ENCODE measurements around the gene MX2.
"Not testable (repeated sequence)": the region's sequence is repeated elsewhere in the genome, so short reads cannot be mapped to it uniquely, and the experiment has no call there.

DNA sequence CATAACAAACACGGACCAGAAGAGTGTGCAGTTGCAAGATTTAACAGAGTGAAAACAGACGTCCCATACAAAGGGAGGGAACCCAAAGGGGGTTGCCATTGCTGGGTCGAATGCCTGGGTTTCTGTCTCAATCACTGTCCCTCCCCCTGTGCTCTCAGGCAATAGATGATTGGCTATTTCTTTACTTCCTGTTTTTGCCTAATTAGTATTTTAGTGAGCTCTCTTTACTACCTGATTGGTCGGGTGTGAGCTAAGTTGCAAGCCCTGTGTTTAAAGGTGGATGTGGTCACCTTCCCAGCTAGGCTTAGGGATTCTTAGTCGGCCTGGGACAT lies 61.4 kb downstream of the MX2 start:
- TF ChIP-seq, protein P1, sequence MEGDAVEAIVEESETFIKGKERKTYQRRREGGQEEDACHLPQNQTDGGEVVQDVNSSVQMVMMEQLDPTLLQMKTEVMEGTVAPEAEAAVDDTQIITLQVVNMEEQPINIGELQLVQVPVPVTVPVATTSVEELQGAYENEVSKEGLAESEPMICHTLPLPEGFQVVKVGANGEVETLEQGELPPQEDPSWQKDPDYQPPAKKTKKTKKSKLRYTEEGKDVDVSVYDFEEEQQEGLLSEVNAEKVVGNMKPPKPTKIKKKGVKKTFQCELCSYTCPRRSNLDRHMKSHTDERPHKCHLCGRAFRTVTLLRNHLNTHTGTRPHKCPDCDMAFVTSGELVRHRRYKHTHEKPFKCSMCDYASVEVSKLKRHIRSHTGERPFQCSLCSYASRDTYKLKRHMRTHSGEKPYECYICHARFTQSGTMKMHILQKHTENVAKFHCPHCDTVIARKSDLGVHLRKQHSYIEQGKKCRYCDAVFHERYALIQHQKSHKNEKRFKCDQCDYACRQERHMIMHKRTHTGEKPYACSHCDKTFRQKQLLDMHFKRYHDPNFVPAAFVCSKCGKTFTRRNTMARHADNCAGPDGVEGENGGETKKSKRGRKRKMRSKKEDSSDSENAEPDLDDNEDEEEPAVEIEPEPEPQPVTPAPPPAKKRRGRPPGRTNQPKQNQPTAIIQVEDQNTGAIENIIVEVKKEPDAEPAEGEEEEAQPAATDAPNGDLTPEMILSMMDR (IDR thresholded peaks at IDR 0.05), result not testable (repeated sequence)
- not testable (repeated sequence) for TF ChIP-seq EZH2 (IDR thresholded peaks at IDR 0.05; ENCODE audit: borderline replicate concordance, insufficient read depth, low read depth, low read length, poor library complexity, severe bottlenecking)

All from B cell (primary cell).